Esophagus squamous epithelium (tissue), 4 donors: ENCODE measurements around the gene CNST.

Source experiments
- CTCF ChIP-seq, 6 experiments: fragments of 450-650 bp in 4 of 6; fragments of 200-600 bp in 2 of 6; sonication (generic) in 2 of 6; IDR thresholded peaks; one replicate each; pipeline ENCODE4 v1.5.1; 2016 to 2019; ENCODE audit warnings: antibody characterized with exemption in 6 of 6, mild to moderate bottlenecking in 4 of 6, moderate library complexity in 4 of 6
- POLR2A ChIP-seq, 4 donors: fragments of 450-650 bp; IDR thresholded peaks; one replicate each; pipeline ENCODE4 v1.6.1; 2017; ENCODE audit warnings: antibody characterized with exemption in 4 of 4, mild to moderate bottlenecking in 4 of 4, moderate library complexity in 3 of 4

GRCh38 chr1:246526915-246527314 is 39.3 kb upstream of the CNST start:
- TF ChIP-seq CTCF (IDR thresholded peaks at IDR 0.05) (no peak), POLR2A (IDR thresholded peaks at IDR 0.05) (no peak)
